IMR-90 (cell line): ENCODE results near the gene PHC3. TPM values are rescaled to one million over a fixed set of nuclear protein-coding genes. Genes with fewer than 3 reads are reported as not detected.
A peak's percentile ranks its signal among the peaks of the same experiment; 100 is the strongest.

Experiments
- ATAC-seq: fragments of 200-7000 bp; cut with Tn5 transposase; 2 replicates; pipeline ENCODE4 v1.9.1; 2020; ENCODE audit warnings: low read depth, mild to moderate bottlenecking, moderate library complexity
- BruUV-seq: library from RNA; stranded (reverse); fragments of 400-500 nt; replicated peaks from 2 replicates; lab custom pipeline; 2021; lab: Mats Ljungman, UMichigan
- CTCF ChIA-PET: fragments of 300-600 bp; formaldehyde crosslinking; extraction: SDS; loops from one replicate; lab custom pipeline; 2021; ENCODE audit warnings: antibody characterized with exemption; lab: Yijun Ruan, JAX
- POLR2A ChIA-PET: fragments of 300-600 bp; sonication (Branson Sonifier 250); formaldehyde crosslinking; loops from one replicate; lab custom pipeline; 2022; ENCODE audit warnings: antibody characterized with exemption; ENCODE audit not compliant: unreplicated experiment; lab: Charles Lee
- DNase-seq: peaks from one replicate; pipeline ENCODE4 v3.0.0; 2013
- H2AFZ ChIP-seq: replicated peaks from 2 replicates; pipeline ENCODE3; 2013; ENCODE audit warnings: low read length, mild to moderate bottlenecking; ENCODE audit not compliant: poor library complexity
- H2AK5ac ChIP-seq: 2 replicates; pipeline ENCODE4 v1.6.1; 2013; ENCODE audit warnings: low read depth, low read length, inconsistent platforms
- H2AK9ac ChIP-seq: replicated peaks from 2 replicates; pipeline ENCODE3; 2013; ENCODE audit warnings: mild to moderate bottlenecking, low read depth, low read length, moderate library complexity; ENCODE audit not compliant: poor library complexity
- H2BK120ac ChIP-seq: 2 replicates; pipeline ENCODE4 v1.6.1; 2013; ENCODE audit warnings: low read depth, low read length, inconsistent platforms
- H2BK15ac ChIP-seq: 3 replicates; pipeline ENCODE4 v1.6.1; 2013; ENCODE audit warnings: low read depth, low read length, inconsistent platforms
- H2BK20ac ChIP-seq: 2 replicates; pipeline ENCODE4 v1.6.1; 2013; ENCODE audit warnings: low read depth, mild to moderate bottlenecking, inconsistent platforms, low read length, moderate library complexity
- H2BK5ac ChIP-seq: 2 replicates; pipeline ENCODE4 v1.6.1; 2013; ENCODE audit warnings: mild to moderate bottlenecking, low read depth, low read length, inconsistent platforms; ENCODE audit not compliant: poor library complexity, severe bottlenecking
- H3K14ac ChIP-seq: replicated peaks from 2 replicates; pipeline ENCODE4 v1.6.1; 2013; ENCODE audit warnings: low read depth, low read length, inconsistent platforms
- H3K18ac ChIP-seq: 2 replicates; pipeline ENCODE4 v1.6.1; 2013; ENCODE audit warnings: low read depth, low read length, control low read depth
- H3K23ac ChIP-seq: 2 replicates; pipeline ENCODE4 v1.6.1; 2013; ENCODE audit warnings: low read depth, low read length, inconsistent platforms
- H3K27ac ChIP-seq: 2 replicates; pipeline ENCODE4 v1.5.1; 2013; ENCODE audit warnings: mild to moderate bottlenecking, control low read depth, low read length; ENCODE audit not compliant: insufficient read depth
- H3K27me3 ChIP-seq: 2 replicates; pipeline ENCODE4 v1.6.1; 2013; ENCODE audit warnings: low read length; ENCODE audit not compliant: control insufficient read depth, insufficient read depth
- H3K36me3 ChIP-seq: 2 replicates; pipeline ENCODE4 v1.6.1; 2013; ENCODE audit warnings: low read length, mixed read lengths; ENCODE audit not compliant: control insufficient read depth, insufficient read depth
- H3K4ac ChIP-seq: 2 replicates; pipeline ENCODE4 v1.6.1; 2013; ENCODE audit warnings: low read depth, low read length, inconsistent platforms
- H3K4me1 ChIP-seq: 2 replicates; pipeline ENCODE4 v1.6.1; 2013; ENCODE audit warnings: low read length, mixed read lengths; ENCODE audit not compliant: control insufficient read depth, insufficient read depth
- H3K4me2 ChIP-seq: 2 replicates; pipeline ENCODE4 v1.6.1; 2013; ENCODE audit warnings: low read depth, mild to moderate bottlenecking, control low read depth, low read length, moderate library complexity
- H3K4me3 ChIP-seq: 2 replicates; pipeline ENCODE4 v1.5.1; 2013; ENCODE audit warnings: low read depth, mild to moderate bottlenecking, control low read depth, low read length, moderate library complexity; ENCODE audit not compliant: insufficient read depth
- H3K56ac ChIP-seq: 2 replicates; pipeline ENCODE4 v1.6.1; 2013; ENCODE audit warnings: low read length, inconsistent platforms; ENCODE audit not compliant: insufficient read depth; ENCODE audit errors: extremely low read depth
- H3K79me1 ChIP-seq, 2 experiments: 2 replicates each; pipeline ENCODE4 v1.6.1; 2013; ENCODE audit warnings: low read length in 2 of 2, inconsistent platforms in 1 of 2, low read depth in 1 of 2
- H3K9ac ChIP-seq: 2 replicates; pipeline ENCODE4 v1.6.1; 2013; ENCODE audit warnings: low read depth, low read length, control low read depth
- H3K9me1 ChIP-seq: 2 replicates; pipeline ENCODE4 v1.6.1; 2013; ENCODE audit warnings: low read length, inconsistent platforms; ENCODE audit not compliant: insufficient read depth
- H3K9me3 ChIP-seq: 2 replicates; pipeline ENCODE4 v1.6.1; 2013; ENCODE audit warnings: low read length; ENCODE audit not compliant: control insufficient read depth, insufficient read depth
- H4K20me1 ChIP-seq: 2 replicates; pipeline ENCODE4 v1.6.1; 2013; ENCODE audit warnings: low read length, inconsistent platforms; ENCODE audit not compliant: insufficient read depth
- H4K5ac ChIP-seq: 2 replicates; pipeline ENCODE4 v1.6.1; 2013; ENCODE audit warnings: mild to moderate bottlenecking, low read depth, low read length, control low read depth
- H4K8ac ChIP-seq, 2 experiments: 2 replicates each; pipeline ENCODE4 v1.6.1; 2013; ENCODE audit warnings: low read depth in 2 of 2, low read length in 2 of 2, control low read depth in 1 of 2, inconsistent platforms in 1 of 2
- H4K91ac ChIP-seq: 2 replicates; pipeline ENCODE4 v1.6.1; 2013; ENCODE audit warnings: low read depth, low read length, inconsistent platforms; ENCODE audit not compliant: insufficient read depth
- BHLHE40 ChIP-seq: fragments of 150-350 bp; IDR thresholded peaks from 2 replicates; pipeline ENCODE4 v1.6.1; 2016; ENCODE audit warnings: mild to moderate bottlenecking, low read depth, low read length
- CEBPB ChIP-seq: IDR thresholded peaks from 2 replicates; pipeline ENCODE4 v1.6.1; 2012; ENCODE audit warnings: low read depth, low read length, improper control_type of control experiment
- CHD1 ChIP-seq: IDR thresholded peaks from 2 replicates; pipeline ENCODE4 v1.6.1; 2012; ENCODE audit warnings: low read depth, low read length, improper control_type of control experiment
- FOS ChIP-seq: fragments of 150-350 bp; IDR thresholded peaks from 2 replicates; pipeline ENCODE4 v1.6.1; 2016; ENCODE audit warnings: low read depth, low read length
- MAFK ChIP-seq: IDR thresholded peaks from 2 replicates; pipeline ENCODE4 v1.6.1; 2012; ENCODE audit warnings: low read depth, low read length, improper control_type of control experiment
- MXI1 ChIP-seq: IDR thresholded peaks from 2 replicates; pipeline ENCODE4 v1.6.1; 2012; ENCODE audit warnings: low read depth, mild to moderate bottlenecking, low read length, moderate library complexity, borderline replicate concordance
- NFE2L2 ChIP-seq: fragments of 150-350 bp; IDR thresholded peaks from 2 replicates; pipeline ENCODE4 v1.6.1; 2016; ENCODE audit warnings: low read depth, mild to moderate bottlenecking, low read length
- POLR2A ChIP-seq: IDR thresholded peaks from 2 replicates; pipeline ENCODE4 v1.6.1; 2012; ENCODE audit warnings: mild to moderate bottlenecking, low read depth, low read length
- RAD21 ChIP-seq: IDR thresholded peaks from 2 replicates; pipeline ENCODE4 v1.6.1; 2012; ENCODE audit warnings: low read length, improper control_type of control experiment
- RCOR1 ChIP-seq: IDR thresholded peaks from 2 replicates; pipeline ENCODE4 v1.6.1; 2012; ENCODE audit warnings: mild to moderate bottlenecking, low read length, improper control_type of control experiment; ENCODE audit not compliant: insufficient replicate concordance
- RFX5 ChIP-seq: IDR thresholded peaks from 2 replicates; pipeline ENCODE4 v1.8.0; 2012; ENCODE audit warnings: low read depth, mild to moderate bottlenecking, low read length, moderate library complexity
- SMC3 ChIP-seq: fragments of 150-350 bp; IDR thresholded peaks from 2 replicates; pipeline ENCODE4 v1.6.1; 2016; ENCODE audit warnings: low read depth, mild to moderate bottlenecking, antibody characterized with exemption, low read length, moderate library complexity
- USF2 ChIP-seq: fragments of 150-350 bp; IDR thresholded peaks from 2 replicates; pipeline ENCODE4 v1.6.1; 2017; ENCODE audit warnings: mild to moderate bottlenecking, antibody characterized with exemption, low read length, low read depth
- WGBS, 2 experiments: methylation state at CpG; one replicate each; pipeline versions ENCODE4 v1.1.5 to v1.1.7; 2013; ENCODE audit warnings: missing lambda C conversion rate in 2 of 2; ENCODE audit not compliant: insufficient read length in 1 of 2; ENCODE audit errors: extremely low coverage in 2 of 2; 5-methylcytosine and 5-hydroxymethylcytosine counted together
- dilution Hi-C: fragments of 300-500 bp; cut with HindIII; formaldehyde crosslinking; loops from one replicate; pipeline ENCODE4 v1.14.3; 2018; ENCODE audit warnings: low sequenced_read_pairs; ENCODE audit not compliant: unreplicated experiment
- in situ Hi-C: fragments of 300-500 bp; cut with MboI; formaldehyde crosslinking; loops from 3 replicates; pipeline ENCODE4 v1.14.3; 2019; ENCODE audit warnings: low sequenced_read_pairs, inconsistent platforms, mixed read lengths
- intact Hi-C: fragments of 100-400 bp; cut with micrococcal nuclease; formaldehyde crosslinking; loops from 2 replicates; pipeline ENCODE4 v1.10.0; 2022
- polyA plus RNA-seq, 3 experiments: library from polyadenylated mRNA; depleted of rRNA; stranded (reverse); fragments of >200 nt; gene quantifications; 2 replicates each; pipeline ENCODE4 v1.2.3, GENCODE V29; 2012; ENCODE audit warnings: low replicate concordance in 1 of 3
- total RNA-seq: library from RNA; depleted of rRNA; stranded (reverse); fragments of >200 nt; gene quantifications from 2 replicates; pipeline ENCODE4 v1.2.3, GENCODE V29; 2012
- TF ChIP-seq, protein P1 (sequence below): conservative IDR thresholded peaks from 2 replicates; pipeline ENCODE4 v1.5.1; 2012; ENCODE audit warnings: mild to moderate bottlenecking, low read depth, low read length, improper control_type of control experiment
- TF ChIP-seq, protein P2 (sequence below): fragments of 150-350 bp; IDR thresholded peaks from 2 replicates; pipeline ENCODE4 v1.6.1; 2016; ENCODE audit warnings: low read depth, mild to moderate bottlenecking, low read length, moderate library complexity, borderline replicate concordance

PHC3 gene
- total and polyA plus RNA-seq, 2 of the 4 experiments (the other 2 are of a cell fraction) = 18.3 to 26.3 TPM

DNA sequence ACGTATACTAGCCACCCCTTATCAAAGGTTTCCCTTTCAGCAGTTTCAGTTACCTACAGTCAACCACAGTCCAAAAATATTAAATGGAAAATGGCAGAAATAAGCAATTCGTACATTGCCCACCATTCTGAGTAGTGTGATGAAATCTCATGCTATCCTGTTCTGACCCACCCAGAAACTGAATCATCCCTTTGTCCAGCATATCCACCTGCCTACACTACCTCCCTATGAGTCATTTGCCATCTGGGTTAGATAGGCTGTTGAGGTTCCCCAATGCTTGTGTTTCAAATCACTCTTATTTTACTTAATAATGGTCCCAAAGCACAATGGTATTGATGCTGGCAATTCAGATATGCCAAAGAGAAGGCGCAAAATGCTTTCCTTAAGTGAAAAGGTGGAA is 15.3 kb upstream of the PHC3 start:
- in situ Hi-C loops = no loop called here
- ATAC-seq = no peak

More for the DNA sequence above, 15.3 kb upstream of the PHC3 start:
- dilution Hi-C loops (no loop called here), intact Hi-C loops (no loop called here)
- no peak overlapping the region for H3K27ac ChIP-seq
- DNase-seq = peak; percentile 52
- no CpG with 5 or more reads among the region's 3 CpGs for WGBS, 2 experiments
- H3K56ac ChIP-seq = no peak overlapping the region
- no peak overlapping the region for H3K4ac ChIP-seq
- no peak overlapping the region for H2BK15ac ChIP-seq
- no peaks in the 10 kb centered on the region for H4K20me1 ChIP-seq
- H3K4me2 ChIP-seq = no peak overlapping the region
- ChIA-PET POLR2A (no interaction called here), CTCF (no interaction called here)
- H3K27me3 ChIP-seq = no peaks in the 10 kb centered on the region
- no peaks in the 10 kb centered on the region for H3K79me1 ChIP-seq
- H3K23ac ChIP-seq = no peak overlapping the region
- no peak overlapping the region for H4K8ac ChIP-seq
- H2AFZ ChIP-seq = no peak overlapping the region
- H3K9ac ChIP-seq = no peak overlapping the region
- H3K9me3 ChIP-seq = no peaks in the 10 kb centered on the region
- no peak overlapping the region for H2BK120ac ChIP-seq
- H3K9me1 ChIP-seq = no peaks in the 10 kb centered on the region
- no peak overlapping the region for H2BK5ac ChIP-seq
- H2AK9ac ChIP-seq = no peak overlapping the region
- TF ChIP-seq MAFK (no peak), POLR2A (no peak), RCOR1 (no peak), SMC3 (no peak), MXI1 (no peak), CEBPB (no peak; the same call in 1 of the 2 replicates), CHD1 (no peak), FOS (no peak), RAD21 (no peak), USF2 (no peak), BHLHE40 (no peak), RFX5 (no peak), NFE2L2 (no peak)
- TF ChIP-seq, protein P1, sequence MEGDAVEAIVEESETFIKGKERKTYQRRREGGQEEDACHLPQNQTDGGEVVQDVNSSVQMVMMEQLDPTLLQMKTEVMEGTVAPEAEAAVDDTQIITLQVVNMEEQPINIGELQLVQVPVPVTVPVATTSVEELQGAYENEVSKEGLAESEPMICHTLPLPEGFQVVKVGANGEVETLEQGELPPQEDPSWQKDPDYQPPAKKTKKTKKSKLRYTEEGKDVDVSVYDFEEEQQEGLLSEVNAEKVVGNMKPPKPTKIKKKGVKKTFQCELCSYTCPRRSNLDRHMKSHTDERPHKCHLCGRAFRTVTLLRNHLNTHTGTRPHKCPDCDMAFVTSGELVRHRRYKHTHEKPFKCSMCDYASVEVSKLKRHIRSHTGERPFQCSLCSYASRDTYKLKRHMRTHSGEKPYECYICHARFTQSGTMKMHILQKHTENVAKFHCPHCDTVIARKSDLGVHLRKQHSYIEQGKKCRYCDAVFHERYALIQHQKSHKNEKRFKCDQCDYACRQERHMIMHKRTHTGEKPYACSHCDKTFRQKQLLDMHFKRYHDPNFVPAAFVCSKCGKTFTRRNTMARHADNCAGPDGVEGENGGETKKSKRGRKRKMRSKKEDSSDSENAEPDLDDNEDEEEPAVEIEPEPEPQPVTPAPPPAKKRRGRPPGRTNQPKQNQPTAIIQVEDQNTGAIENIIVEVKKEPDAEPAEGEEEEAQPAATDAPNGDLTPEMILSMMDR = no peak
- TF ChIP-seq, protein P2, sequence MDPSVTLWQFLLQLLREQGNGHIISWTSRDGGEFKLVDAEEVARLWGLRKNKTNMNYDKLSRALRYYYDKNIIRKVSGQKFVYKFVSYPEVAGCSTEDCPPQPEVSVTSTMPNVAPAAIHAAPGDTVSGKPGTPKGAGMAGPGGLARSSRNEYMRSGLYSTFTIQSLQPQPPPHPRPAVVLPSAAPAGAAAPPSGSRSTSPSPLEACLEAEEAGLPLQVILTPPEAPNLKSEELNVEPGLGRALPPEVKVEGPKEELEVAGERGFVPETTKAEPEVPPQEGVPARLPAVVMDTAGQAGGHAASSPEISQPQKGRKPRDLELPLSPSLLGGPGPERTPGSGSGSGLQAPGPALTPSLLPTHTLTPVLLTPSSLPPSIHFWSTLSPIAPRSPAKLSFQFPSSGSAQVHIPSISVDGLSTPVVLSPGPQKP = no peak
- no peaks in the 10 kb centered on the region for H3K4me1 ChIP-seq
- H3K36me3 ChIP-seq = no peaks in the 10 kb centered on the region
- no peak overlapping the region for H3K18ac ChIP-seq
- no TSS peak for BruUV-seq
- no peak overlapping the region for H2AK5ac ChIP-seq
- H4K5ac ChIP-seq = no peak overlapping the region
- no peak overlapping the region for H3K14ac ChIP-seq
- no peak overlapping the region for H3K4me3 ChIP-seq
- H4K91ac ChIP-seq = no peak overlapping the region
- H2BK20ac ChIP-seq = no peak overlapping the region
